Panc1 (cell line): ENCODE results near the gene MAP6D1.

Experiments
- CTCF ChIP-seq: fragments of 450-650 bp; IDR thresholded peaks from 2 replicates; pipeline ENCODE4 v1.5.1; 2017; ENCODE audit warnings: mild to moderate bottlenecking
- POLR2AphosphoS5 ChIP-seq: IDR thresholded peaks from 2 replicates; pipeline ENCODE4 v1.6.1; 2012; ENCODE audit warnings: mild to moderate bottlenecking, low read depth, low read length, moderate library complexity
- REST ChIP-seq, 2 experiments: IDR thresholded peaks; 2 replicates each; pipeline ENCODE4 v1.6.1; 2011 to 2012; ENCODE audit warnings: low read depth in 2 of 2, control low read depth in 1 of 2, low read length in 1 of 2, mild to moderate bottlenecking in 1 of 2, moderate library complexity in 1 of 2; ENCODE audit not compliant: insufficient read depth in 1 of 2
- SIN3A ChIP-seq: IDR thresholded peaks from 2 replicates; pipeline ENCODE4 v1.6.1; 2012; ENCODE audit warnings: low read depth, mild to moderate bottlenecking, low read length, moderate library complexity, borderline replicate concordance; ENCODE audit not compliant: insufficient read depth
- TCF7L2 ChIP-seq: IDR thresholded peaks from 2 replicates; pipeline ENCODE4 v1.6.1; 2011; ENCODE audit warnings: mild to moderate bottlenecking, low read depth, low read length, inconsistent platforms

- TF ChIP-seq CTCF (no peak), POLR2AphosphoS5 (no peak), REST (IDR thresholded peaks at IDR 0.05; ENCODE audit: insufficient read depth in 1 of 2, low read depth in 2 of 2, low read length in 1 of 2) (no peak), SIN3A (no peak), TCF7L2 (no peak)
Measured at GRCh38 chr3:183808355-183808754, 17.0 kb downstream of the MAP6D1 start.
